ENCODE data around the gene OTUB2.

Gene OTUB2

GRCh38 chr14:94077111-94077821, 51.1 kb downstream of the OTUB2 start:
- H2AFZ ChIP-seq (ENCODE audit: low read depth, low read length), result no peak overlapping the region
- peaks cover 16% of the 10 kb centered on the region for H3K4me1 ChIP-seq (ENCODE audit: low read length)
- no peaks in the 10 kb centered on the region for H3K27me3 ChIP-seq (ENCODE audit: low read depth, low read length)
- peaks cover 23% of the 10 kb centered on the region for H3K9me3 ChIP-seq (ENCODE audit: insufficient read depth, low read length)
- peaks cover 60% of the 10 kb centered on the region for H3K36me3 ChIP-seq (replicated peaks; ENCODE audit: low read depth, low read length)
- no peak overlapping the region for H3K4me3 ChIP-seq (ENCODE audit: low read length)
- H3K79me2 ChIP-seq (ENCODE audit: low read length), result peaks cover 94% of the 10 kb centered on the region
- TF ChIP-seq, protein P1, sequence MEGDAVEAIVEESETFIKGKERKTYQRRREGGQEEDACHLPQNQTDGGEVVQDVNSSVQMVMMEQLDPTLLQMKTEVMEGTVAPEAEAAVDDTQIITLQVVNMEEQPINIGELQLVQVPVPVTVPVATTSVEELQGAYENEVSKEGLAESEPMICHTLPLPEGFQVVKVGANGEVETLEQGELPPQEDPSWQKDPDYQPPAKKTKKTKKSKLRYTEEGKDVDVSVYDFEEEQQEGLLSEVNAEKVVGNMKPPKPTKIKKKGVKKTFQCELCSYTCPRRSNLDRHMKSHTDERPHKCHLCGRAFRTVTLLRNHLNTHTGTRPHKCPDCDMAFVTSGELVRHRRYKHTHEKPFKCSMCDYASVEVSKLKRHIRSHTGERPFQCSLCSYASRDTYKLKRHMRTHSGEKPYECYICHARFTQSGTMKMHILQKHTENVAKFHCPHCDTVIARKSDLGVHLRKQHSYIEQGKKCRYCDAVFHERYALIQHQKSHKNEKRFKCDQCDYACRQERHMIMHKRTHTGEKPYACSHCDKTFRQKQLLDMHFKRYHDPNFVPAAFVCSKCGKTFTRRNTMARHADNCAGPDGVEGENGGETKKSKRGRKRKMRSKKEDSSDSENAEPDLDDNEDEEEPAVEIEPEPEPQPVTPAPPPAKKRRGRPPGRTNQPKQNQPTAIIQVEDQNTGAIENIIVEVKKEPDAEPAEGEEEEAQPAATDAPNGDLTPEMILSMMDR (IDR thresholded peaks at IDR 0.05; ENCODE audit: low read depth, low read length), result no peak
- peaks cover 40% of the 10 kb centered on the region for H4K20me1 ChIP-seq (ENCODE audit: insufficient read depth, low read length)
- no peak overlapping the region for H3K4me2 ChIP-seq (ENCODE audit: low read length)
- H3K27ac ChIP-seq (ENCODE audit: low read length), result no peak overlapping the region
- no peak overlapping the region for H3K9ac ChIP-seq (ENCODE audit: low read length)

GRCh38 chr14:94077823-94078222, 51.7 kb downstream of the OTUB2 start:
- Histone ChIP-seq H3K9me3 (ENCODE audit: insufficient read depth, low read length) (peaks cover 23% of the 10 kb centered on the region), H3K9ac (ENCODE audit: low read length) (no peak overlapping the region), H3K27me3 (ENCODE audit: low read depth, low read length) (no peaks in the 10 kb centered on the region), H2AFZ (ENCODE audit: low read depth, low read length) (no peak overlapping the region), H3K4me1 (ENCODE audit: low read length) (peaks cover 16% of the 10 kb centered on the region), H3K27ac (ENCODE audit: low read length) (no peak overlapping the region), H3K4me3 (ENCODE audit: low read length) (no peak overlapping the region), H4K20me1 (ENCODE audit: insufficient read depth, low read length) (peaks cover 40% of the 10 kb centered on the region), H3K79me2 (ENCODE audit: low read length) (peaks cover 88% of the 10 kb centered on the region), H3K36me3 (replicated peaks; ENCODE audit: low read depth, low read length) (peaks cover 61% of the 10 kb centered on the region), H3K4me2 (ENCODE audit: low read length) (no peak overlapping the region)
- TF ChIP-seq, protein P1 (IDR thresholded peaks at IDR 0.05; ENCODE audit: low read depth, low read length), result no peak
- TF ChIP-seq EZH2phosphoT487 (IDR thresholded peaks at IDR 0.05; ENCODE audit: low read depth), result no peak

DNA sequence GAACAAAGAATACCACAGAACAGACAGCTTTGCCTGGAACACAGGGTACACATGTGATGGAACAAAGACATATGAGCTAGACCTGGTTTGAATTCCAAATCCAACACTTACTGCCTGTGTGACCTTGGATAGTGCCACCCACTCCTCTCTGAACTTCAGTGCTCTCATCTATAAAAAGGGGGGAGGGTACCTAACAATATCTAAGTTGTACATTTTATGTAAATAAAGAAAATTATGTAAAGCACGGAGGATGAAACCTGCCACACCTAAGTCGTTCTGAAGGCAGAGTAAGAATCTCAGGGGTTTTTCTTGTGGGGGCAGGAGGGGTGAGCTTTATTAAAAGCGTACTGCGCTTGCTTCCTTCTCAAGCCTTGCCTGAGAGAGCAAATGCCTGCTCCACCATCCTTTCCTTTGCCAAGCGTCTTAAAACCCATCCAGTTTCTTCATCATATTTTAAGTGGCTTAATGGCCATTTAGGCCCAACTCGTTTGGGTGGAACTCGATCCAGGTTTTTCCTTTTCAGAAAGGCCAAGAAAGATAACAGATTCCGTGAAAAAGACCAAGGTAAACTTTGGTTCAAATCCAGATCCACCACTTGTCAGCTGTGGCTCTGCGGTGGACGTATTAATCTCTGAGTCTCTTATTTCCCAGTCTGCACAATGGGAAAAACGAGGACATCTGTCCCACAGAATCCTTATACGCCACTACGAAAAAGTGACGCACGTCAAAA, 53.9 kb downstream of the OTUB2 start:
- Histone ChIP-seq H3K4me3 (ENCODE audit: low read length) (peak overlapping the region; percentile 86), H4K20me1 (ENCODE audit: insufficient read depth, low read length) (peaks cover 37% of the 10 kb centered on the region), H3K79me2 (ENCODE audit: low read length) (peaks cover 66% of the 10 kb centered on the region), H3K4me2 (ENCODE audit: low read length) (peak overlapping the region; percentile 98), H3K9me3 (ENCODE audit: insufficient read depth, low read length) (peaks cover 15% of the 10 kb centered on the region), H2AFZ (ENCODE audit: low read depth, low read length) (no peak overlapping the region), H3K9ac (ENCODE audit: low read length) (peak overlapping the region; percentile 92), H3K27ac (ENCODE audit: low read length) (peak overlapping the region; percentile 54), H3K4me1 (ENCODE audit: low read length) (peaks cover 16% of the 10 kb centered on the region), H3K36me3 (replicated peaks; ENCODE audit: low read depth, low read length) (peaks cover 47% of the 10 kb centered on the region), H3K27me3 (ENCODE audit: low read depth, low read length) (no peaks in the 10 kb centered on the region)
- no peak for TF ChIP-seq EZH2phosphoT487 (IDR thresholded peaks at IDR 0.05; ENCODE audit: low read depth)
- TF ChIP-seq, protein P1 (IDR thresholded peaks at IDR 0.05; ENCODE audit: low read depth, low read length), result no peak

GRCh38 chr14:94080621-94081385, 54.7 kb downstream of the OTUB2 start, which contains the start of the genes DDX24 and IFI27L1:
Gene DDX24, minus strand, starts transcription at chr14:94081202. Its CDS starts 1,460 bp downstream, at chr14:94079742.
Gene IFI27L1, plus strand, starts transcription at chr14:94081310. Its CDS starts 15,628 bp downstream, at chr14:94096938.
- H3K79me2 ChIP-seq (ENCODE audit: low read length), result peaks cover 58% of the 10 kb centered on the region
- H3K27me3 ChIP-seq (ENCODE audit: low read depth, low read length), result no peaks in the 10 kb centered on the region
- H3K4me3 ChIP-seq (ENCODE audit: low read length), result peak within 1 kb of the TSS; percentile 86
- peak within 1 kb of the TSS; percentile 92 for H3K9ac ChIP-seq (ENCODE audit: low read length)
- peaks cover 40% of the 10 kb centered on the region for H3K36me3 ChIP-seq (replicated peaks; ENCODE audit: low read depth, low read length)
- no peak for TF ChIP-seq EZH2phosphoT487 (IDR thresholded peaks at IDR 0.05; ENCODE audit: low read depth)
- TF ChIP-seq, protein P1 (IDR thresholded peaks at IDR 0.05; ENCODE audit: low read depth, low read length), result no peak
- peak within 1 kb of the TSS; percentile 98 for H3K4me2 ChIP-seq (ENCODE audit: low read length)
- peak within 1 kb of the TSS; percentile 54 for H3K27ac ChIP-seq (ENCODE audit: low read length)
- peaks cover 32% of the 10 kb centered on the region for H4K20me1 ChIP-seq (ENCODE audit: insufficient read depth, low read length)
- peaks cover 7% of the 10 kb centered on the region for H3K9me3 ChIP-seq (ENCODE audit: insufficient read depth, low read length)
- peaks cover 16% of the 10 kb centered on the region for H3K4me1 ChIP-seq (ENCODE audit: low read length)
- peak within 1 kb of the TSS; percentile 67 for H2AFZ ChIP-seq (ENCODE audit: low read depth, low read length)
